CD4-positive, alpha-beta T cell (primary cell): ENCODE results near the gene FGGY. TPM values are rescaled to one million over a fixed set of nuclear protein-coding genes. Genes with fewer than 3 reads are reported as not detected.

Source experiments
- ATAC-seq: fragments of 200-7000 bp; cut with Tn5 transposase; one replicate; pipeline ENCODE4 v1.10.0; 2022; ENCODE audit warnings: mild to moderate bottlenecking; ENCODE audit not compliant: poor library complexity
- CTCF ChIA-PET: fragments of 350-600 bp; sonication (Branson Sonifier 250); formaldehyde crosslinking; loops from one replicate; lab custom pipeline; 2021; ENCODE audit warnings: antibody characterized with exemption, inconsistent platforms; lab: Charles Lee
- POLR2A ChIA-PET: fragments of 350-600 bp; sonication (Branson Sonifier 250); formaldehyde crosslinking; loops from one replicate; lab custom pipeline; 2021; ENCODE audit warnings: antibody characterized with exemption, inconsistent platforms; lab: Charles Lee
- DNase-seq, 14 experiments: peaks; one replicate each; pipeline ENCODE4 v3.0.0-alpha.2; 2013 to 2020; ENCODE audit warnings: mixed read lengths in 2 of 14
- H3K27ac ChIP-seq, 2 donors: one replicate each; pipeline versions ENCODE4 v1.5.1 to v1.7.0; 2013; ENCODE audit warnings: low read length in 2 of 2, low read depth in 1 of 2, mild to moderate bottlenecking in 1 of 2
- H3K27me3 ChIP-seq, 2 experiments: 1 replicate in 1 of 2; 2 replicates in 1 of 2; pipeline versions ENCODE4 v1.6.1 to v1.7.0; 2013; ENCODE audit warnings: low read length in 2 of 2, control low read depth in 1 of 2, mild to moderate bottlenecking in 1 of 2, moderate library complexity in 1 of 2; ENCODE audit not compliant: insufficient read depth in 2 of 2, control insufficient read depth in 1 of 2
- H3K36me3 ChIP-seq: one replicate; pipeline ENCODE4 v1.6.1; 2013; ENCODE audit warnings: low read length, control low read depth; ENCODE audit not compliant: insufficient read depth
- H3K4me1 ChIP-seq: one replicate; pipeline ENCODE4 v1.6.1; 2013; ENCODE audit warnings: low read length, control low read depth; ENCODE audit not compliant: insufficient read depth
- H3K4me3 ChIP-seq: one replicate; pipeline ENCODE4 v1.5.1; 2013; ENCODE audit warnings: mild to moderate bottlenecking, low read length, moderate library complexity
- H3K9me3 ChIP-seq, 2 experiments: 1 replicate in 1 of 2; 2 replicates in 1 of 2; pipeline versions ENCODE4 v1.6.1 to v1.7.0; 2013; ENCODE audit warnings: low read length in 2 of 2, mild to moderate bottlenecking in 2 of 2, control low read depth in 1 of 2, moderate library complexity in 1 of 2; ENCODE audit not compliant: control insufficient read depth in 1 of 2, insufficient read depth in 1 of 2
- H3K27ac Mint-ChIP-seq: one replicate; pipeline ENCODE4 v1.8.0; 2020; ENCODE audit warnings: mixed read lengths
- H3K27me3 Mint-ChIP-seq: one replicate; pipeline ENCODE4 v1.8.0; 2021; ENCODE audit warnings: mixed read lengths
- H3K36me3 Mint-ChIP-seq: one replicate; pipeline ENCODE4 v1.8.0; 2021; ENCODE audit warnings: low read depth, mixed read lengths
- H3K4me1 Mint-ChIP-seq: one replicate; pipeline ENCODE4 v1.8.0; 2021; ENCODE audit warnings: low read depth, mixed read lengths
- H3K4me3 Mint-ChIP-seq: one replicate; pipeline ENCODE4 v1.8.0; 2020; ENCODE audit warnings: mild to moderate bottlenecking, mixed read lengths
- H3K9me3 Mint-ChIP-seq: one replicate; pipeline ENCODE4 v1.8.0; 2020; ENCODE audit warnings: mixed read lengths
- intact Hi-C, 2 experiments: fragments of 100-400 bp; cut with DNase I in 1 of 2; cut with micrococcal nuclease in 1 of 2; formaldehyde crosslinking; loops; one replicate each; pipeline versions ENCODE4 v1.15.1 to v1.9.0; 2023 to 2025; cut with DNase I, micrococcal nuclease
- total RNA-seq, 174 experiments: library from RNA in 2 of 174; stranded (reverse) in 2 of 174; gene quantifications; one replicate each; pipeline ENCODE4 v1.2.3 and lab custom pipeline; 2021 to 2026
- TF ChIP-seq, protein P1 (sequence below): fragments of 200-600 bp; IDR thresholded peaks from one replicate; pipeline ENCODE4 v1.8.0; 2022; ENCODE audit warnings: antibody characterized with exemption, mild to moderate bottlenecking

FGGY gene
- total RNA-seq, 2 experiments from 2014 or later: 9.5 to 10.0 TPM

DNA sequence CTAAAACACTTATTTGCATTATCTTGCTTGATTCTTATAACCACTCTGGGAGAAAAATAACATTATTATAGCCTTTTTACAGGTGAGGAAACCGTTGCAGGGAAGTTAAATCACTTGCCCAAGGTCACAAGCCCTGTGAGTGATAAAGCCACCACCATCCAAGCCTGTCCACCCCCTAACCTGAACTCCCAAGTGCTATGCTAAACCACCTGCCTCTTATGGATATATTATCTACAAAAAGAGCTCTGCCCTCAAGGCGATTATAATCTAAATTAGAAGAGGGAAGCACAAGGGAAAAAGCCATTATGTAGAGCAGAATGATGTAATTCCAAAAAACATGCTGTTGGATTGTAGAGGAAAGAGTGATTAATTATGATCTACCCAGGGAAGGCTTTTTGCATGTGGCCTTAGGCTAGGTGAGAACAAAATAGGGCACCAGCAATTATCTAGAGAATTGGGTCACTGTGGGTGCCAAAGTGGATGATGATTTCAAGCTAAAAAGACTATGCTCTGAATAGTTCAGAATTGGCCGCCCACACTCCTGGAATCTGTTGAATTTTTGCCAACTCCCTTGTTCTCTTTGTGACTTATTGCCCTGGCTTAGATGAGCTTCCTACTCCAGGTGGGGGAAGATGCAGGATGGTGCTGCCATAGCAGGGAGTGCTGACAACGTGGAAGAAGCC is 205.3 kb downstream of the FGGY start:
- Histone ChIP-seq H3K27me3 (no peaks in the 10 kb centered on the region), H3K9me3 (no peaks in the 10 kb centered on the region), H3K4me3 (no peak overlapping the region), H3K36me3 (no peaks in the 10 kb centered on the region), H3K4me1 (no peaks in the 10 kb centered on the region), H3K27ac (no peak overlapping the region)
- ATAC-seq (no peak), DNase-seq (no peak)
- CTCF ChIA-PET: no interaction called here
- TF ChIP-seq, protein P1, sequence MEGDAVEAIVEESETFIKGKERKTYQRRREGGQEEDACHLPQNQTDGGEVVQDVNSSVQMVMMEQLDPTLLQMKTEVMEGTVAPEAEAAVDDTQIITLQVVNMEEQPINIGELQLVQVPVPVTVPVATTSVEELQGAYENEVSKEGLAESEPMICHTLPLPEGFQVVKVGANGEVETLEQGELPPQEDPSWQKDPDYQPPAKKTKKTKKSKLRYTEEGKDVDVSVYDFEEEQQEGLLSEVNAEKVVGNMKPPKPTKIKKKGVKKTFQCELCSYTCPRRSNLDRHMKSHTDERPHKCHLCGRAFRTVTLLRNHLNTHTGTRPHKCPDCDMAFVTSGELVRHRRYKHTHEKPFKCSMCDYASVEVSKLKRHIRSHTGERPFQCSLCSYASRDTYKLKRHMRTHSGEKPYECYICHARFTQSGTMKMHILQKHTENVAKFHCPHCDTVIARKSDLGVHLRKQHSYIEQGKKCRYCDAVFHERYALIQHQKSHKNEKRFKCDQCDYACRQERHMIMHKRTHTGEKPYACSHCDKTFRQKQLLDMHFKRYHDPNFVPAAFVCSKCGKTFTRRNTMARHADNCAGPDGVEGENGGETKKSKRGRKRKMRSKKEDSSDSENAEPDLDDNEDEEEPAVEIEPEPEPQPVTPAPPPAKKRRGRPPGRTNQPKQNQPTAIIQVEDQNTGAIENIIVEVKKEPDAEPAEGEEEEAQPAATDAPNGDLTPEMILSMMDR: no peak
- POLR2A ChIA-PET: no interaction called here
- no peaks in the 10 kb centered on the region for H3K4me1 Mint-ChIP-seq
- no peaks in the 10 kb centered on the region for H3K27me3 Mint-ChIP-seq
- H3K27ac Mint-ChIP-seq: no peak overlapping the region
- H3K4me3 Mint-ChIP-seq: no peak overlapping the region
- no peaks in the 10 kb centered on the region for H3K9me3 Mint-ChIP-seq
- H3K36me3 Mint-ChIP-seq: no peaks in the 10 kb centered on the region
- intact Hi-C loops: no loop called here

DNA sequence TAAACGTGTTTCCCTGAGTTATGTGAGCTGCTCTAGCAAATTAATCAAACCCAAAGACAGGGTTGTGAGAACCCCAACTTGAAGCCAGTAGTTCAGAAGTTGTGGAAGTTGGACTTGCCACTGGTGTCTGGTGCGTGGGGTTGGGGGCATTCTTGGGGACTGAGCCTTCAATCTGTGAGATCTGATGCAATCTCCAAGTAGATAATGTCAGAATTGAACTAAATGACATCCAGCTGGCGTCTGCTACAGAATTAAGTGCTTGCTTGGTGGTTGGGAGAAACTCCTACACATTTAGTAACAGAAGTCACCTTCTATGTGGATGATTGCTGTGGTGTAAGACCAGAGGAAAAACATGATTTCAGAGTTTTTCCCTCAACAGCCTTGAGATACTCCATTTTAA is 207.4 kb downstream of the FGGY start:
- H3K27ac ChIP-seq: no peak overlapping the region
- no peaks in the 10 kb centered on the region for H3K36me3 Mint-ChIP-seq
- no peaks in the 10 kb centered on the region for H3K4me1 ChIP-seq
- no peaks in the 10 kb centered on the region for H3K36me3 ChIP-seq
- TF ChIP-seq, protein P1: no peak
- H3K4me1 Mint-ChIP-seq: no peaks in the 10 kb centered on the region
- intact Hi-C loops: no loop called here
- ChIA-PET CTCF (no interaction called here), POLR2A (no interaction called here)
- no peak for ATAC-seq
- H3K27ac Mint-ChIP-seq: no peak overlapping the region
- H3K9me3 Mint-ChIP-seq: no peaks in the 10 kb centered on the region
- H3K27me3 ChIP-seq: no peaks in the 10 kb centered on the region
- no peaks in the 10 kb centered on the region for H3K9me3 ChIP-seq
- H3K4me3 ChIP-seq: no peak overlapping the region
- H3K27me3 Mint-ChIP-seq: no peaks in the 10 kb centered on the region
- no peak for DNase-seq
- H3K4me3 Mint-ChIP-seq: no peak overlapping the region

DNA sequence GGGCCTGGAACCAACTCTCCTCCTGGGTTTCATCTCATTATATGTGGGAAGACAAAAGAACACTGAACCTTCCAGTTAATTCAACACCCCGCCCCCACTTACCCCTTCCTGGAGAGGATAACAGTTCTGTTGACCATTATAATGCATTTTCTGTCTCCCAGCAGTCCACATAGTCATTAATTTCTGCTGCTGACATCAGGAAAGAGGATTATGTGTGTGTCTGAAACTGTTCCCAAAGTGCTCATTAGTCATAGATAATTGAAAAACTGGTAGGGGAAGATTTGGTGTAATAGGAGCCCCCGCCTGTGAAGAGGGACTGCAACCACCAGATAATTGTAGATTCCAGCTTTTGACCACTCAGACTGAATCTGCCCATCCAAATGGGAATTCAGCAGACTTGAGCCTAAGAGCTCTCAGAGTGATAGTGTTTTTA is 208.7 kb downstream of the FGGY start:
- Histone ChIP-seq H3K4me1 (no peaks in the 10 kb centered on the region), H3K4me3 (no peak overlapping the region), H3K9me3 (no peaks in the 10 kb centered on the region), H3K27me3 (no peaks in the 10 kb centered on the region), H3K36me3 (no peaks in the 10 kb centered on the region), H3K27ac (no peak overlapping the region)
- Mint-ChIP-seq H3K9me3 (no peaks in the 10 kb centered on the region), H3K27me3 (no peaks in the 10 kb centered on the region), H3K36me3 (no peaks in the 10 kb centered on the region), H3K4me1 (no peaks in the 10 kb centered on the region), H3K27ac (no peak overlapping the region), H3K4me3 (no peak overlapping the region)
- intact Hi-C loops: no loop called here
- DNase-seq (no peak), ATAC-seq (no peak)
- POLR2A ChIA-PET: no interaction called here
- TF ChIP-seq, protein P1: no peak
- CTCF ChIA-PET: no interaction called here
